C1 segment of cervical spinal cord (tissue), 14 donors: ENCODE data around the gene PAPOLG.

Source experiments
- DNase-seq, 14 donors: peaks; one replicate each; lab custom pipeline; 2025; lab: John Stamatoyannopoulos, UW

PAPOLG gene

DNA sequence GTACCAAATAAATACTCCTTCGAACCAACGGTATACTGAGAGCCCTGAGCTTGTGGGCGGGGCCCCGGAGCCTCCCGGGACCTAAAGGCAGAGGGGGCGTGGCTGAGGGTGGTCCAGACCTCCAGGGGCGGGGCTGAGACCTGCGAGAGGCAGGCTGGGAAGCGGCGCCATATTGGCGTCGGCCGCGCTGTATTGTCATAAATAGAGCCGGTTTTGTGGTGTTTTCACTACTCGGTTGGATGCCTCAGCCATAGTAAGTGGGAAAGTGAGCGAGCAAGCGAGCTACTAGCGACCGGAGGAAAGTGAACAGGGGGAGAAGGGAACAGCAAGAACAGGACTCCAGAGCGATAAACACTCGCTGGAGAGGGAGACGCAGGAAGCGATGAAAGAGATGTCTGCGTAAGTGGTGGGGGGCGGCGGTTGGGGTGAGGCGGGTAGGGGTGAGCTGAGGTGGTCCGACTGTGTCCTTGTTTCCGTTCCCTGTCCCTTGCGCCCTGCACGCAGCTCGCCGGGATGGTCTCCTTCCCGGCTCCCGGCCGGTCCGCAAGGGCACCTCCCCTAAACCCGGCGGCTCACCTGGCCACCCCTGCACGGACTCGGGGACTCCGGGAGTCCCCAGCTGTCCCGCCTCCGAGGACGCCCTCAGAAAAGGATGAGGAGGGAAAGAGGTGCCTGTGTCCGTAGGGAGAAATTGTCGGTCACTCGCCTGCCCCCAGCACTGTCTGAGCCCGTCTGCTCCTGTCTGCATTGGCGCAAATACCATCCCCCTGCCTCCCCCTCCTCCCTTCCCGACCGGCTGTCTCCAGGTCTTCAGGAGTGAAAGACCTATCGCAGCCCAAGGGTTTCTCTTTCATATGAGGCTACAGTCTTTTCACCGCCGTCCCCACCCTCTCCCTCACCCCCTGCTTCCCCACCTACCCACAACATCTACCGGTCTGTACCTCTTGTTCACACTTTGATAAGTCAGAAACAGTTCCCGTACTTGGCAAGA, at the start of gene PAPOLG:
TSS of gene PAPOLG (plus strand) at position 172 of the 991 bp plus-strand sequence. CDS start at position 383, 211 bp downstream.
- DNase-seq, result peak; percentile 22 to 89 (median 78)

DNA sequence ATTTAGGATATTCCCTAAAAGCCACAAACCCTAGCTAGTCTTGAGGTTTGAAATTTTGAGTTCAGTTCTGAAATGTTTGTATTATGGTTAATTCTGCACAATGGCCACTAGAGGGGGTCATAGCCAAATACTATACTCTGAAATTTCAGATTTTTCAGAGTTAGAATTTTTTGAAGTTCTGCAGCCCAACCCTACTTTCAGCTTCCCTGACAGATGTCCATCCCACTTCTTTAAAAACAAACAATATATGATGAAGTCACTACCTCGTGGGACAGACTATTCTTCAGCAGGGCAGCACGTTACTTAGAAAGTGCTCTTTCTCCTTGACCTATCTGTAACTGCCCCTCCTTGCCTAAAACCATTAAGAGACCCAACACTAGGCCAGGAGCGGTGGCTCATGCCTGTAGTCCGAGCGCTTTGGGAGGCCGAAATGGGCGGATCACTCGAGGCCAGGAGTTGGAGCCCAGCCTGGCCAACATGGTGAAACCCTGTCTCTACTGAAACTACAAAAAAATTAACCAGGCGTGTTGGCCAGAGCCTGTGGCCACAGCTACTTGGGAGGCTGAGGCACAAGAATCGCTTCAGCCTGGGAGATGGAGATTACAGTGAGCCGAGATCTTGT, 48.2 kb upstream of the PAPOLG start:
- DNase-seq, result peak in 1 of 14 donors; percentile 2

DNA sequence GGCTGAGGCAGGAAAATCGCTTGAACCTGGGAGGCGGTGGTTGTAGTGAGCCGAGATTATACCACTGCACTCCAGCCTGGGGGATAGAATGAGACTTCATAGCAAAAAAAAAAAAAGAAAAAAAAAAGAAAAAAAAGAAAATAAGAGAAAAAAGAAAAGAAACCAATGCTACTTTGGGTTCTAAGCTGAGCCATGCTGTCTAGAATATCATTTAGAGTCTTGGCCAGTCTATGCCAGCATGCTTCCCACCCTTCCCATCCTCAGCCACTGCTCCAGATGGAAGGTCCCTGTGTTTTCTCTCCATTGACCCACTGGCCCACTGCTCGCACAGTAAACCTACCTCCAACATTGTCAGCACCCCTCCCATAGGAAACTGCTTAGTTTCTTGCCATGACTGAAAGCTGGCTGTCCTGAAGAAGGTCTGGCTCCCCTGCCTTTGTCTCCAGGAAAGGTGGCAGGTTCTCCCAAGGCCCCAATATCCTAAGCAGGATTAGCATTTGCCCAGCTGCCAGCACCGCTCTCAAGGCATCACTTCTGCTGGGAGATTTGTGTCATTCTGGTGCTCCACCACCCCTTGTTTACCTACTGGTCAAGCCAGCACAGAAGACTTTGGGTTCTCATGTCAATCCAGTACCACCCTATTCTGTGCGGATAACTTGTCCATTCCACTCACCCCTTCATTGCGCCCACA, 47.3 kb upstream of the PAPOLG start:
- no peak for DNase-seq

DNA sequence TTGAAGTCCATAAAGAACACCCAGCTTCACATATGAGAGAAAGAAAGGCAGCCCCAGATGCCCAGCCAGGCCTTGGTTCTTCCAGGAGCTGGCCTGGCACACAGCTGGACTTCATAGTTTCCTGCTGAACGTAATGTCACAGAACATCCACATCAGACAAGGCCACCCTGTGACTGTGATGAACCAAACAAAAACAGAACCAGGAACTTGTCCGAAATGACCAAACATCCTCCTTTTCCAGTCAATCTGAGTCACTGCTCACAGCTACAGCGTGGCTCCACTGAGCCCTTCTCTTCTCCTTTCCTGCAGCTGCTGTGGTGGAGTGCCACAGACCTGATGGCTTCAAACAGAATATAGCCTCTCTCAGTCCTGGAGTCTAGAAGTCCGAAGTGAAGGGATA, 45.4 kb upstream of the PAPOLG start:
- DNase-seq, result peak in 9 of 14 donors; percentile 3 to 52 (median 19)

DNA sequence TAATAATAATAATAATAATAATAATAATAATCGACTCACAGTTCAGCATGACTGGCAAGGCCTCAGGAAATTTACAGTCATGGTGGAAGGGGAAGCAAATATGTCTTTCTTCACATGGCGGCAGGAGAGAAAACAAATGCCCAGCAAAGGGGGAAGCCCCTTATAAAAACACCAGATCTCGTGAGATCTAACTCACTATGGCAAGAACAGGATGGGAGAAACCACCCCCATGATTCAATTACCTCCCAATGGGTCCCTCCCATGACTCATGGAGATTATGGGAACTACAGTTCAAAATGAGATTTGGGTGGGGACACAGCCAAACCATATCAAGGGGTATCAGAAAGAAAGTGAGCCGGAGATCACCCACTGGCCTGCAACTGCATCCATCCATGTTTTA, 40.5 kb upstream of the PAPOLG start:
- no peak for DNase-seq

DNA sequence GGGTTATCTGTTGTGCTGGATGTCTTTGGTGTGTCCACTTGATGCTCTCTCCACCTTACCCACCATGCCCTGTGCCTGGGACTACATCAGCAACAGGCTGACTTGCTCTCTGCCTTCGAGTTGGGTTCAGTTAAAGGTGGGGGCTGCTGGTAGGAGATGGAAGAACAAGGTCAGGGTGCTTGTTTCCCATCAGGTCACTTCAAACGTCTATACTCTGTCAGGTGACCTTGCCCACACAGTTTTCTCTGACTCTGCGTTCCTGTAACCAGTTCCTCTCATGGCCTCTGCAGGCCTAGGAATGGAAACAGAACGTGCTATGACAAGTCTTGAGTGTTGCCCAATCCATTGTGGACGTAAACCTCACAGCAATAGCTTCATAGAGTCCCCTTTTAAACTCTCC, 38.4 kb upstream of the PAPOLG start:
- peak in 5 of 14 donors; percentile 8 to 47 (median 17) for DNase-seq

DNA sequence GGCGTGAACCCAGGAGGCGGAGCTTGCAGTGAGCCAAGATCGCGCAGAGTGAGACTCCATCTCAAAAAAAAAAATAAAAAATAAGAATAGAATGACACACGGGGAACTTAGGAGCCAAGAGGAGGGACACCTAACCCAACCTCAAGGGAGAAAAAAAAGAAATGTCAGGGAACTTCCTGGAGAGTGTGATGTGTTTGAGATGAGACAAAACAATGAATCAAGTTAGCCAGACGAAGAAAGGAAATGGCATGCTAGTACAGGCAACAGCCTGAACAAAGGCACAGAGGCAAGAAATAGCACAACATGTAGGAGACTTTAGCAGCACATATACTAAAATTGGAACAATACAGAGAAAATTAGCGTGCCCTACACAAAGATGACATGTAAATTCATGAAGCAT, 36.7 kb upstream of the PAPOLG start:
- DNase-seq, result no peak

DNA sequence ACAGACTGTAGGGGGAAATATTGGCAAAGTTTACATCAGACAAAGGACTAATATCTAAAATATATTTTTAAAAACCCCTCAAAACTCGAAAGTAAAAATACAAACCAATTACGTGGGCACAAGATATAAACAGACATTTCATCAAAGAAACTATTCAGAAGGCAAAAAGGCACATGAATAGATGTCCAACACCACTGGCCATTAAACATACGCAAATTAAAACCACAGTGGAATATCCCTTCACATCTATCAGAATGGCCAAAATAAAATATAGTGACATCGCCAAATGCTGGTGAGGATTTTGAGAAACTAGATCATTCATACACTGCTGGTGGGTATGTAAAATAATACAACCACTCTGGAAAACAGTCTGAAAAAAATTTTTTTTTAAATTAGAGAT, 30.6 kb upstream of the PAPOLG start:
- DNase-seq, result no peak

DNA sequence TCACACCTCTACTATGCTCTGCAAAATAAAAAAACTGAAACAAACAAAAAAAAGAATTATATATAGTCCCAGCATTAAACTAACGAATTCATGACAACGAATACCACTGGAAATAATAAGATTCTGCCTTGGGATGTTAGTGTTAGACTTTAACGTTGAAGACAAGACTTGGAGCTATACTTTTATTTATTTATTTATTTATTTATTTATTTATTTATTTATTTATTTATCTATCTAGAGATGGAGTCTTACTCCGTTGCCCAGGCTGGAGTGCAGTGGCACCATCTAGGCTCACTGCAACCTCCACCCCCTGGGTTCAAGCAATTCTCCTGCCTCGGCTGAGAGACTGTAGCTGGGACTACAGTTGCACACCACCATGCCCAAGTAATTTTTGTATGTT, 27.2 kb upstream of the PAPOLG start:
- DNase-seq, result no peak

DNA sequence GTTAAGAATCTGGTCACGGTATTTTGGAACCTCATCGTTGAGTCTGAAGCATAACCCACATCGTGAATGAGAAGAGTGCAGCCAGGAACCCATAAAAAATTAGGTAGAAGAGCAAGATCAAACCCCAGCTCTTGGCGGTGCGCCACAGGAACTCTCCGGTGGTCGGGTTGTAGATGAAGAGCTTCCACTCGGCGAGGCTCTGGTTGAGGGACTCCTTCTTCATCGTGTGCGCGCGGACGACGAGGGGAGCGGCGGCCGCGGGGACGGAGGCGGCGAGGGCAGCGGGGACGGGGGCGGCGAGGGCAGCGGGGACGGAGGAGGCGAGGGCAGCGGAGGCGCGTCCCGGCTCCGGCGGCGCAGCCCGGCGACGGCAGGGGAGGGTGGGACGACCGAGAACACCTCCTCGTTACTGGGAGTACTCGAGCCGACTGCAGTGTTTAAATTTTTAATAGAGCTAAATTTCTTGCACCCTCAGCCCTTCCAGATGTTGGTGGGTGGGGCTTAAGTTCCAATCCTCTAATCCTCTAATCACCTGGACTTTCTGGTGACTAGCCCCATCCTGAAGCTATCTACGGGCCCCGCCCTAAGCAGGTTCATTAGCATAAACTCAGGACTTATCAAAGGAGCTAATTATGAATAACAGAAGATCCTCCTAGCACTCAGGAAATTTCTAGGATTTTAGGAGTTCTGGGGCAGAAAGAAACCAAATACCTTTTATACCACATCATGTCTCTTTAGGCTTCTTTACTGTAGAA, 20.4 kb upstream of the PAPOLG start:
- no peak for DNase-seq

DNA sequence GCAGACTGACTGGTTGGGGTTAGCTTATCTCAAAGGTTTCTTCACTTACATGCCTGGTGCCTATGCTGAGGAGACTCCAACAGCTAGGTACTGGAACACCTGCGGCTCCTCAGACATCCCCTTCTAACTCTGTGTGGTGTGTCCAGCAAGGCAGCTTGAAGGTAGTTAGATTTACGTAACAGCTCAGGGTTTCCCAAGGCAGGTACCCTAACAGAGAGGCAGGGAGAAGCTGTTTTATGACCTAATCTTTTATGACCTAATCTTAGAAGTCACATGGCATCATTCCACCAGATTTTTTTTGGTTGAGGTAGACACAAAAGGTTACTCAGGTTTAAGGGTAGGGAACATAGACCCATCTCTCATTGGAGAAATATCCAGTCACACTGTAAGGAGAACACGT, 17.4 kb upstream of the PAPOLG start:
- no peak for DNase-seq

DNA sequence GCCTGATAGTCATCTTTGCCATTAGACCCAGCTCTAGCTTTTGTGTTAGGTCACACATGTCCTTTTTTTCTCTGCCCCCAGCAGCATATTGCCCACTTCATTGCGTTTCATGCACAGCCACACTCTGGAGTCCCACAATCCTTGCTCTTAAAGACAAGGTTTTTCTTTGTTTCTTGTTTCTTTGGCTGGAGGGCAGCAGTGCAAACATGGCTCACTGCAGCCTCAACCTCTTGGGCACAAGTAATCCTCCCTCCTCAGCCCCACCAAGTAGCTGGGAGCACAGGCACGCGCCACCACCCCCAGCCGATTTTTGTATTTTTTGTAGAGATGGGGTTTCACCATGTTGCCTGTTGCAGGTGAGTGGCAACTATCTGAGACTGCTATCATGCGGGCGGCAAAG, 16.9 kb upstream of the PAPOLG start:
- DNase-seq, result no peak

DNA sequence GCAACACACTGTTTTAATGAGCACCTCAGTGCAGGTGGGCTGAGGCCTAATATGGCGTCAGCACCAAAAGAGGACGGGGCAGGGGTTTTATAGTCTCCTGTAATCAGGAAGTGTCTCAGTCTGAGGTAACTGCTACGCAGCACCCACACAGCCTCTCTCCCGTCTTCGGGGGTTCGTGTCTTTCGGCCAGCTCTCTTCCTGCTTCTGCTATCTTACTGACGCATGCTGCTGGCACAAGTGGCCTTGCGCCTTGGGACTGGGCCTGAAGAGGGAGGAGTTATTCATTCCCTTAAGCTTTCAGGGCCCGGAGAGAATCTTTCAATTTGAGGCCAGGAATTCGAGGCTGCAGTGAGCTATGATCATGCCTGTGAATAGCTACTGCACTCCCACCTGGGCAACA, 14.5 kb upstream of the PAPOLG start:
- DNase-seq, result peak in 1 of 14 donors; percentile 18

DNA sequence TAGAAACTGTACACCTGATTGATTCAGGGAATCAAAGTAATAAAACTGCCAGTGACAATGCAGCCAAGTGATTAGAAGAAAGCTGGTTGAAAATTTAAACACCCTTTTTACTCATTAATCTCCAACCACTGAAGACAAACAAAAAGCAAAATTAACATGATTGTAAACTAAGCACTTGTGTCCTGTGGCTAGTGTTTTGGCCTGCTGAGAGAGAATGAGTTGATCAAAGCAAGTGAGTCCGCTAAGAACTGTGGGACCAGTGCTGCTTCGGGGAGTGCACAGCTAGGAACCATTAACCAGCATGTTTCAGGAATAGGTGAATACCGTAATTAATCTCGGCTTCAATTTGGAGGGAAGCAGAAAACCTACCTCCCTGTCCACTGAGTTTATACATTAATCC, 13.6 kb upstream of the PAPOLG start:
- DNase-seq, result no peak

DNA sequence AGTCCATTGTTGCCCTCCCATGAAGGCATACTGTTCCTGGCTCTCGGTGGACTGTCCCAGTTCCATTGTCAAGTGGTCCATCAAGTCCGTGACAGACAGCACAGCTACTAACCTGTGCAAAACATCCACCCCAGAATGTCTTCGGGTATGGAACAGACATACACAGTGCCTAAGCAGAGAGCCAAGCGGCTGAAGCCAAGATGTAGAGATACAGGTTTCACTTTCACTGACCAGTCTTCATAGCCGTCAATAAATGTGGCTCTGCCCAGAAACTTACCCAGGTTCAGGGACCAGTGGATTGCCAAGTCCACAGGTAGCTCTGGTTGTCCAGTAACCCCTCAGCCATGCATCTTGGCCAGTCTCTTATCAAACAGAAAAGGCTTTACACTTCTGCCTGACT, 10.7 kb upstream of the PAPOLG start:
- no peak for DNase-seq

DNA sequence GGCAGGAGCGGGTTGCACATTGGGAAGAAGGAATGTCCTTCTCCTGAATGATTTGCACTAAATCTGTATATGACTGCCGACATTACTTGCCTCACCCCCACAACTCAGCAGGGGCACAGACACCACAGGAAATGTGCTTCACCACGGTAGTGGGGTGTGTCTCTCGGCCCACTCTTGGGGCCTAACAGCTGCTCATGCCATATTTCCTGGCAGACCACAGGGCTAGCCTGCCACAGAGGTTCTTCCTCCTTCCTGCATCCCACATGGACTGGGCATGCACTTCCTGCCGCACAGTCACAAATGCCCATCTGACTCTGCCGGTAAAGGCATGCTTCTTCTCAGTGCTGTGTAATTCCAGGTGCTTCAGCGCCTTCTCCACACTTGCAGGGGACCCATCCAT, 10.3 kb upstream of the PAPOLG start:
- DNase-seq, result peak in 2 of 14 donors; percentile 8 to 21

DNA sequence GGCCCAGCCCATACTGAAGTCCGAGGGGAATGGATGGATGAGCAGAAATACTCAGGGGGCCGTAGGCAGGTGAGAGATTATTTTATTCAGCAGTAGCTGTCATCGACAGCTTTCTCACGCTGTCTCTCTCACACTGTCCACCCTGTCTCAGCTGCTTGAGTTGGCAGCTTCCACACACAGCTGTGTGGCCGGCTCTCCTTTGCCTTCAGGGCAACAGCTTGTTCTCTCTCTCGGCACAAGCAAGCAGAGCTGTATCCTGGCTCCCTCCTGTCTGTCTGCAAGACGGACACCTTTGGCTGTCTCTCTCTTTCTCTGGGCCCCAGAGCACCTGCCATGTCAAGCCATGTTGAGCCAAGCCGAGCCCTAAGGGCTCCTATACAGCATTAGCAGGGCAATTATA, 9.8 kb upstream of the PAPOLG start:
- no peak for DNase-seq

DNA sequence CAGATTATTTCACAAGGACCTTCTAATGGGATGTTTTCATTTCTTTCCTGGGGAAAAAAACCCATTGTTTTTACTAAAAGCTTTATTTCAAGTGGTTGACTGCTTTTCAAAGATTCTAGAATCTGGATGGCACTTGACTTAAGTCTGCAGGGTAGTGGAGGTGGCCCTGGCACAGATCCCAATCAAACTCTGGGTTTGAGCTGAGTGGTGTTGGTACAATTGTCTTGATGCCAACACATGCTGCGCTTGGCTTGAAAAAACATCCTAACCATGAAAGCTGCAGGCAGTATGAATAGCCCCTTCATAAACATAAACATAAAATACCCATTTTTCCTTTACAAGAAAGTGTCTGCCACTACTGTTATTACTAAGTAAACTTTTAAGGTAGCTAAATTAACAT, 3.6 kb downstream of the PAPOLG start:
- no peak for DNase-seq

DNA sequence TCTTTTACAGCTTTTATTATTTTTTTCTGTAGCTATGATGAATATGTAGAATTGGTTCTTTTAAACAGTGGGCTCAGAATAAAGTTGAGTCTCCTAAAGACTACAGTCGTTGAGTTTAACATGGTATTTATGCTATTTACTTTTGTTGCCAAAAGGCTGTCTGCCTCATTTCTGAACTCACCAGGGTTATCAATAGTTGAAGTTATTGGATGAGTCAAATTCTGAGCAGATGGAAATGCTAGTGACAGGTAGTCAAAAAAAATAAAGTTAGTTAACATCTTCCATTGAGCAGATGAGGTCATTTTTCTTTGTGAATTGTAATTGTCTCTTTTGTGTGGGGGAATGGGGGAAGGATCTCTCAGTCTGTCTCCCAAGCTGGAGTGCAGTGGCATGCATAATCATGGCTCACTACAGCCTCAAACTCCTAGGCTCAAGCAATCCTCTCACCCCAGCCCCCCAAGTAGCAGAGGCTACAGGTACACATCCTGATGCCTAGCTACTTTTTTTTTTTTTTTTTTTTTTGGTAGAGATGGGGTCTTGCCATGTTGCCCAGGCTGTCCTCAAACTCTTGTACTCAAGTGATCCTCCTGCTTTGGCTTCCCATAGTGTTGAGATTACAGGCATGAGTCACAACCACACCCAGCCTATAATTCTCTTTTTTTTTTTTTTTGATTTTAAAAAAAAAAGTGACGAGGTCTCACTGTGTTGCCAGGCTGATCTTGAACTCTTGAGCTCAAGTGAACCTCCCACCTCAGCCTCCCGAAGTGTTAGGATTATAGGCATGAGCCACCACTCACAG, 8.9 kb downstream of the PAPOLG start:
- no peak for DNase-seq

DNA sequence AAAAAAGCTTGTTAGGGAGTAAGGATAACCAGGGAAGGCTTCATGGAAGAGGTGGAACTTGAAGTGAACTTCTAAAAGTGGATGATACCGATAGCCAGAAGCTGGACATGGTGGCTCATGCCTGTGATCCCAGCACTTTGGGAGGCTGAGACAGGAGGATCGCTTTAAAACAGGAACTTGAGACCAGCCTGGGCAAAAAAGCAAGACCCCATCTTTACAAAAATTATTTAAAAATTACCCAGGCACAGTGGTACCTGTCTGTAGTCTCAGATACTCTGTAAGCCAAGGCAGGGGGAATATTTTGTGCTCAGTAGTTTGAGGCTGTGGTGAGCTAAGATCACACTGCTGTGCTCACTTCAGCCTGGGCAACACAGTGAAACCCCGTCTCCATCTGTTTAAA, 10.2 kb downstream of the PAPOLG start:
- DNase-seq, result no peak

DNA sequence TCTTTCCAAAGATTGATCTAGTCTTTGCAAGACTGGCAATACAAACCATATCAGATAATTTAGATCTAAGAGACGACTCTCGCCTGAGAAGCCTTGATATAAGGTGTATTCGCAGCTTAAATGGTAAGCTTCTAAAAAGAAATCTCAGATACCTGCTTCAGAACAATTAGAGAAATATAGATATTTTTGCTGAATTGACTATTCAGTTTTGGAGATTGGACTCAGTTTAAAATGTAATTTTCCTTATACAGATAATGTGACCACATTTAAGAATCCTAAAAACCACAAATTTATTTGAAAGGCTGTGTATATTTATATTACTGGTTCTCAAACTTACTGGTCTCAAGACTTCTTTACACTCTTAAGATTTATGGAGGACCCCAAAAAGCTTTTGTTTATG, 15.4 kb downstream of the PAPOLG start:
- no peak for DNase-seq
